ENCODE measurements around the gene ST3GAL4.
"Not testable (repeated sequence)": the region's sequence is repeated elsewhere in the genome, so short reads cannot be mapped to it uniquely, and the experiment has no call there.

- TF ChIP-seq CTCF (IDR thresholded peaks at IDR 0.05); POLR2A (IDR thresholded peaks at IDR 0.05; ENCODE audit: low read length); MAFK (IDR thresholded peaks at IDR 0.05; ENCODE audit: partially characterized antibody); PBX3 (IDR thresholded peaks at IDR 0.05); CHD2 (IDR thresholded peaks at IDR 0.05; ENCODE audit: low read length, partially characterized antibody); JUNB (IDR thresholded peaks at IDR 0.05); RFX5 (IDR thresholded peaks at IDR 0.05): not testable (repeated sequence)
Measured at GRCh38 chr11:126381960-126382359, 26.5 kb downstream of the ST3GAL4 start.

Measured in A549 (cell line).